CD4-positive, alpha-beta T cell treated with Interleukin-1 beta for 1 hour (primary cell): ENCODE measurements around the gene ABCC4.

Experiments used
- DNase-seq, 2 donors: peaks; one replicate each; pipeline ENCODE4 v3.0.0-alpha.2; 2020 to 2022

Gene ABCC4

DNA sequence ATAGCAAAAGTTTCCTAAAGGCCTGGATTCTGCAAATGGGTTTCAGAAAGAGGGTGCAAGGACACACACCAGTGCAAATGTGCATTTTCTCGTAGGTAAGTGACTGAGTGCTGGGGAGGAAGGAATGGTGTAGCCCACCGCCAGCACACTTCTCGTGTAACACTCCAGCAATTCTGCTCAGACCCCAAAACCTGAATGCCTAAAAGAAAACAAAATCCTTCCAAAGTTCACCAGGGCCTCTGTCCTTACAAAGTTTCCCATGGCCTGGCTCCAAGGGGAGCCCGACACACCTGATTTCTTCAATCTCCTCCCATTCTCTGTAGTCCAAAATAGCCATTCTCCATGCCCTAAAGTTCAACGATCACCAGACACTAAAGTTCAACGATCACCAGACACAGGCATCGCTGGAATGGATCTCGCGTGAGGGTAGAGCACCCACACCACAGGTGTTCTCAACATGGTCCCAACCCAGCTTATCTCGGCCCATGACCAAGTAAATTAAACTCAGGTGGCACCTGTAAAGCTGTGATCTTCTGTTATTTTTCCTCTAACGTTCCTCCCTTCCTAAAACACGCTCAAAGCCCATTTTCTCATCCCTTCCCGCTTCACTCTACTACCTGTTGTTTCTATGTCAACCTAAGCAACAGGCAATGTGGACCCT, 46.0 kb downstream of the ABCC4 start:
- no peak for DNase-seq

GRCh38 chr13:95254339-95254738, 46.9 kb downstream of the ABCC4 start:
- no peak for DNase-seq

GRCh38 chr13:95253033-95253432, 48.2 kb downstream of the ABCC4 start:
- DNase-seq, result no peak

GRCh38 chr13:95251641-95252040, 49.6 kb downstream of the ABCC4 start:
- no peak for DNase-seq

GRCh38 chr13:95250961-95251360, 50.3 kb downstream of the ABCC4 start:
- no peak for DNase-seq

- DNase-seq, result no peak
These were observed 52.3 kb downstream of the ABCC4 start for GRCh38 chr13:95248953-95249352.

GRCh38 chr13:95247852-95248251, 53.4 kb downstream of the ABCC4 start:
- DNase-seq, result no peak

- DNase-seq, result no peak
These were observed 54.1 kb downstream of the ABCC4 start for GRCh38 chr13:95247171-95247570.

DNA sequence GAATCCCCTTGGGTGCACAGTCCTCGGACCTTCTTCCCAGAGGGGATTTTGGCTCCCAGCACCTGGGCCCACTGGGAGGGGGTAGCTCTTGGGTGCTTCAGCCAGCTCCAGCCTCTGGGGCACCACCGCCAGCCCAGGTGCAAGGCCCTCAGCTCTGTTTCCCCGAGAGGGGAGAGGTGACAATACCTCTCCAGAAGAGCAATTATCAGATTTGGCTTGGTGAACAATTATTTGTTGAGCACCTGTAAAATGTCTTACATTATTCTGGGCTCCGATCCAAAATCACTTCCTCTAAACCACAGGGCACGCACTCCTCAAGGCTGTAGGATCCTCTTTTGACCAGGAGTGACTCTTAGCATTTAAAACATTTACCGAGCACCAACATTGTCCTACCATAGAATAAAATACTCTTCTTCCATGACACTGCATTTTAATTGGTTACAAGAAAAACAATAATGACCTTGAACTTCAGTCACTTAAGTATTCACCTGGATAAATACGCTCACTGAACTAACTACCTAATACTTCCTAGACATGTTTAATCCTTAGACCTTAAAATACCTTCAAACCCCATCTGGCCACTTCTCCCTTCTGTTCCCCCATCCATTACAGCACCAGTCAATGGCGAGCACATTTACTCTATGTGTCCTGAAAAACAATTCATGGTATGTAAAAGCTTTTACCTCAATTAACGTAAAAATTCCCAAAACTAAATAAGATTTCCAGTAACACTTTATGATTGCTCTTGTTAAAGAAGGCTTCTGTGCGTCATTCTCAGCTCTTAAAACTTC, 54.8 kb downstream of the ABCC4 start:
- no peak for DNase-seq

GRCh38 chr13:95245071-95245470, 56.2 kb downstream of the ABCC4 start:
- no peak for DNase-seq

DNA sequence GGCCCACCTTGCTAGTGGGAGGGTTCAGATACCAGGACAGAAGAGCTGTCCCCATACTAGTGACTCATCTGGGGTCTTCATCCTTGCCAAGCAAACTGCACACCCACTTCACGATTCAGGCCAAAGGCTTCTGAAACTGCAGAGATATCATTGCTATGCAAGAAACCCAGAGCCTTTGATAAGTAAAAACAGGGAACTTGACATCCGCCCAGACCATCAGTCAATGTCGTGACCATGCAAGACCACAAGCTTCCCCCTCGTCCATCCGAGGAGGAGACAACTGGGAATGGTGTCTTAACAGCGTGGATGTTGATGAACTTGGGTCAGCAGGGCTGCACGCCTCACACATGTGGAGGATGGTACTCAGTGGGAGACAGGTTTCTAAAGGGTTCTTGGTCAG, 58.0 kb downstream of the ABCC4 start:
- DNase-seq, result no peak

- no peak for DNase-seq
These were observed 59.9 kb downstream of the ABCC4 start for GRCh38 chr13:95241321-95241720.

DNA sequence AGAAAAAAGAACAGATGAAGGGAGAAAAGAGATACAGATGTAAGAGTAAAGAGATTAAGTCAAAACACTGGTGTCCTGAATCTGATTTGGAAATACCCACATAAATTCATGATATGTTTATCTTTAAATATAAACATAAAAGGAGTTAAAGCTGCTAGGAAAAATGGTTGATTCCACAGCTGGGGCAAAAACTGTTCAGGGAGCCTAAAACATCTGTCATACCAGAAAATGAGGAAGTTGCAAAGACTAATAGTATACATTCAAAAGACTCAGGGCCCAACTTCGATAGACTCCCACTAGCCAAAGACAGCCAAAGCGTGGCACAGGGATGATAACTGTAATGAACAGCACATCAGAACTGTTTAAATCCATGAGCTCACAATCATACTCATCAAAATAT, 62.0 kb downstream of the ABCC4 start:
- DNase-seq, result no peak

DNA sequence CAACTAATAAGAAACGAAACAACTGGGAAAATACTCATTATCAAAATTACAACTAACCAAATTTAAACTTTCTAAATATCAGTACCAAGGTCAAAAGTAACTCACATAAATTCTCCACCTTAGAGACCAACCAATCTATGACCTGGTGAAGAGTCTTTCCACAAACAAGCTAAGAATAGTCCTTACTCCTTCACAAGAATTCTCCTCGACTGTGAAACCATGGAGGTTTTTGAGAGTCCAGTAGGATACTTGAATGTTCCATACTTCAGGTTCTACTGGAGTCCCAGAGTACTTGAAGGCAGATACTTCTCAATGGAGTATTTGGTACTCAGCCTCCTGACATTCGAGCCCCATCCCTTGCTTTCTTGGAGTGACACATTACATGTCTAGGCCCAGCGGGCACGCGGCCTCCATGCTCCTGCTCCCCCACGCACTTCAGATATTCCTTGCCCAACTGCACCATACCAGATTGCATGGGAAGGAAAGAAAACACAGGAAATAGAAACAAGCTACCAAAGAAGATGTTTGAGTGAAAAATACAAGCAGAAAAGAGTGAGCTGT, 63.9 kb downstream of the ABCC4 start:
- DNase-seq, result no peak

- DNase-seq, result no peak
These were observed 64.5 kb downstream of the ABCC4 start for GRCh38 chr13:95236774-95237173.

DNA sequence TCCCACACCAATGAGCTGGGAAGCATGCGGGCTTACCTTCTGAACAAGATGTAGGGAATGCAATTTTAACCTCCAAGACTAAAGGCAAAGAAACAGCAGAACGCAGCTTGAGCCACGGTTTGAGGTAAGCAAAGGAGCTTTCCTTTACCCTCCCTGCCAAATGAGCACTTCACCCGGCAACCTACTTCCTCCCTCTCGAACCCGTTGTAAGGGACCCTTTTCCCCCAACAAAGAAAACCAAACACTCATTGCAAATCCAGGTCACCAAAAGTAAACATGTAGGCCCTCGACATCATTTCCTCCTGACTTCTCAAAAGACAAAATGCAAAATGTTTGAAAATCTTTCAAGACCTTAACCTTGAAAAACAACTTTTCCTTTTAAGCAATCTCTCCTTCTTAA, 65.3 kb downstream of the ABCC4 start:
- DNase-seq, result no peak

DNA sequence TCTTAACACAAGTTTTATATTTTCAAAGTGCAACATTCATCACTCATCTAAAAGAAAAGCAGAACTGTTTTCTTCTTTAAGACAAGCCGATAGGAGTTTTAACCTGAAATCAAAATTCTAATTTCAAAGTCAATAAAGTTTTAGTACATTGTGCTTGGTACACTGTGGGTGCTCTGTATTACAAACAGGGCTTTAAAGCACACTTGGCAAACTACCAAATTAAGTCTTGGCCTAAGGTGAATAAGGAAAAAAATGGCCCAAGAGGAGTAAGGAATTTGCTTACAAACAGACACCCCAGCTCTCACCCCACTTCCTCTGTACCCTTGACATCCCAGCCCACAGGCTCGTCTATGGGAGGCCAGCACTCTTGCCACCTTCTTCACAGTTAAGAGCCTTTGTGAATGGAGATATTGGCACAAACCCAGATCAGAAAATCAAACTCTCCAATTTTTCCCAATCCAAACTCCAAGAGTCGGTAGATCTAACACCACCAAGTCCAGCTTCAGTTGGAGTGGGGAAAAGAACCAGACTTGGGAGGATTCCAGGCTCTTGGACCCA, 66.0 kb downstream of the ABCC4 start:
- DNase-seq, result no peak

- DNase-seq, result no peak
These were observed 67.0 kb downstream of the ABCC4 start for GRCh38 chr13:95234242-95234641.

- DNase-seq, result no peak
These were observed 68.1 kb downstream of the ABCC4 start for GRCh38 chr13:95233026-95233635.

DNA sequence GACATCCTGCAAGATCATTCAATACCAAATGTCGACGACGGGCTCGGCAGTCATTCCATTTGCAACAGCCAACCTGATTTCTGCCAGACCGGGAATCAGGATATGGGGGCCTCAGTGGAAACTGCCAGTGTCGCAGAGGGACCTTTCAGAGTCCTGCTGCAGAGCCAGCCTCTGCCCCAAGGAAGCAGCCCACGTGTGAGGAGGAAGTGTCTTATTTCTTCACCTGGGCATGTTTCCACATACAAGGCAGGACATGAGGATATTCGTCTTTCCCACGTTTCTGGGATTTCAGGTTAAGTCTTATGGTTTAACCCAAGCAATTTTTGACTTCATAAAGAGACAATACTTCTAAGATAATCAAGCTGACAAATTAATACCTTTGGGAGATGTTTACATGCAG, 69.9 kb downstream of the ABCC4 start:
- no peak for DNase-seq

DNA sequence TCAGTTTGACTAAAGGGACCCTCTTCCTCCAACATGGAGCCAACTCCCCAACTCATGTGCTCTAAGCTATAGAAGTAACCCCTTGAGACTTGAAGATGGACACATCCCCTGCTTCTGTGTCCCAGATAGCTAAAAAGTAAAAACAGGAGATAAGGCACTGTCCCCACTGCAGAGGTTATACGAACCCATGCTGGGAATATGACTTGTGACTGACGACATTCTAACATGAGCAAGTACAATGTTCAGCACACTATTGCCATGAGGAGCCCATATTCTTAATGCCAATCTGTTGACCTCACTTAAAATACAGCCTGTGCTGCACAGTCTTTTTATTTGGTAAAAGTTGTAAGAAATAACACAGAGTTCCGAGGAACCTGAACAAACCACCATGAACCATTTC, 71.4 kb downstream of the ABCC4 start:
- DNase-seq, result no peak

- DNase-seq, result no peak
These were observed 73.1 kb downstream of the ABCC4 start for GRCh38 chr13:95228130-95228529.

GRCh38 chr13:95226932-95227695, 74.1 kb downstream of the ABCC4 start:
- DNase-seq, result no peak
